ENCODE results near the gene PRKAG2.

The PRKAG2 gene

GRCh38 chr7:151673216-151673615 is 203.7 kb downstream of the PRKAG2 start:
- H3K27me3 ChIP-seq = no peaks in the 10 kb centered on the region
- H3K27ac ChIP-seq = no peak overlapping the region
- TF ChIP-seq CTCF (IDR thresholded peaks at IDR 0.05) = no peak
- H3K4me1 ChIP-seq (ENCODE audit: control insufficient read depth in 1 of 2, insufficient read depth in 1 of 2, low read depth in 1 of 2, low read length in 1 of 2) = no peaks in the 10 kb centered on the region
- H3K9me3 ChIP-seq = no peaks in the 10 kb centered on the region
- H3K4me3 ChIP-seq (ENCODE audit: low read depth in 1 of 2, low read length in 1 of 2) = no peak overlapping the region
- no peaks in the 10 kb centered on the region for H3K36me3 ChIP-seq

- Histone ChIP-seq H3K27me3 (no peaks in the 10 kb centered on the region), H3K36me3 (no peaks in the 10 kb centered on the region), H3K4me3 (ENCODE audit: low read depth in 1 of 2, low read length in 1 of 2) (no peak overlapping the region), H3K9me3 (no peaks in the 10 kb centered on the region), H3K4me1 (ENCODE audit: control insufficient read depth in 1 of 2, insufficient read depth in 1 of 2, low read depth in 1 of 2, low read length in 1 of 2) (no peaks in the 10 kb centered on the region), H3K27ac (no peak overlapping the region)
- TF ChIP-seq CTCF (IDR thresholded peaks at IDR 0.05) = no peak
These were observed 204.2 kb downstream of the PRKAG2 start for GRCh38 chr7:151672716-151673115.

GRCh38 chr7:151671514-151671913 is 205.4 kb downstream of the PRKAG2 start:
- no peak overlapping the region for H3K27ac ChIP-seq
- H3K9me3 ChIP-seq = no peaks in the 10 kb centered on the region
- no peak overlapping the region for H3K4me3 ChIP-seq (ENCODE audit: low read depth in 1 of 2, low read length in 1 of 2)
- no peaks in the 10 kb centered on the region for H3K36me3 ChIP-seq
- H3K27me3 ChIP-seq = no peaks in the 10 kb centered on the region
- H3K4me1 ChIP-seq (ENCODE audit: control insufficient read depth in 1 of 2, insufficient read depth in 1 of 2, low read depth in 1 of 2, low read length in 1 of 2) = no peaks in the 10 kb centered on the region
- TF ChIP-seq CTCF (IDR thresholded peaks at IDR 0.05) = no peak

- no peaks in the 10 kb centered on the region for H3K36me3 ChIP-seq
- no peaks in the 10 kb centered on the region for H3K27me3 ChIP-seq
- TF ChIP-seq CTCF (IDR thresholded peaks at IDR 0.05) = no peak
- no peaks in the 10 kb centered on the region for H3K9me3 ChIP-seq
- no peaks in the 10 kb centered on the region for H3K4me1 ChIP-seq (ENCODE audit: control insufficient read depth in 1 of 2, insufficient read depth in 1 of 2, low read depth in 1 of 2, low read length in 1 of 2)
- no peak overlapping the region for H3K27ac ChIP-seq
- H3K4me3 ChIP-seq (ENCODE audit: low read depth in 1 of 2, low read length in 1 of 2) = no peak overlapping the region
These were observed 207.2 kb downstream of the PRKAG2 start for GRCh38 chr7:151669762-151670161.

GRCh38 chr7:151666886-151667285 is 210.0 kb downstream of the PRKAG2 start:
- no peak overlapping the region for H3K27ac ChIP-seq

More at GRCh38 chr7:151666886-151667285, 210.0 kb downstream of the PRKAG2 start:
- Histone ChIP-seq H3K27me3 (no peaks in the 10 kb centered on the region), H3K4me3 (ENCODE audit: low read depth in 1 of 2, low read length in 1 of 2) (no peak overlapping the region), H3K4me1 (ENCODE audit: control insufficient read depth in 1 of 2, insufficient read depth in 1 of 2, low read depth in 1 of 2, low read length in 1 of 2) (peaks cover 0 to under 1% of the 10 kb centered on the region in 2 experiments), H3K36me3 (no peaks in the 10 kb centered on the region), H3K9me3 (no peaks in the 10 kb centered on the region)
- TF ChIP-seq CTCF (IDR thresholded peaks at IDR 0.05) = no peak

All from neutrophil (primary cell).